ENCODE data around the gene HSF4.

GRCh38 chr16:67167588-67167987, 3.0 kb downstream of the HSF4 start:
- TF ChIP-seq CTCF (conservative IDR thresholded peaks at IDR 0.05; ENCODE audit: low read depth, low read length) (no peak), EZH2 (IDR thresholded peaks at IDR 0.05; ENCODE audit: borderline replicate concordance, low read depth, low read length, poor library complexity, severe bottlenecking) (no peak)

Data from A673 (cell line).